Activated CD8-positive, alpha-beta T cell treated with anti-CD3 and anti-CD28 coated beads for 36 hours (primary cell): Measurements from ENCODE around the gene SLC35C1. TPM values are rescaled to one million over a fixed set of nuclear protein-coding genes. Genes with fewer than 3 reads are reported as not detected.

Source experiments
- ATAC-seq: fragments of 200-7000 bp; cut with Tn5 transposase; one replicate; pipeline ENCODE4 v1.10.0; 2021; ENCODE audit warnings: mild to moderate bottlenecking, moderate library complexity
- CTCF ChIA-PET: fragments of 350-600 bp; sonication (Branson Sonifier 250); formaldehyde crosslinking; loops from one replicate; lab custom pipeline; 2021; ENCODE audit warnings: antibody characterized with exemption; lab: Charles Lee
- POLR2A ChIA-PET: fragments of 350-600 bp; sonication (Branson Sonifier 250); formaldehyde crosslinking; loops from one replicate; lab custom pipeline; 2021; ENCODE audit warnings: antibody characterized with exemption; lab: Charles Lee
- DNase-seq: peaks from one replicate; pipeline ENCODE4 v3.0.0-alpha.2; 2020
- H3K27ac Mint-ChIP-seq: one replicate; pipeline ENCODE4 v1.8.0; 2021; ENCODE audit warnings: mild to moderate bottlenecking, mixed read lengths
- H3K27me3 Mint-ChIP-seq: one replicate; pipeline ENCODE4 v1.8.0; 2021; ENCODE audit warnings: mixed read lengths
- H3K36me3 Mint-ChIP-seq: one replicate; pipeline ENCODE4 v1.8.0; 2021; ENCODE audit warnings: low read depth, mixed read lengths
- H3K4me1 Mint-ChIP-seq: one replicate; pipeline ENCODE4 v1.8.0; 2021; ENCODE audit warnings: low read depth, mixed read lengths
- H3K4me3 Mint-ChIP-seq: one replicate; pipeline ENCODE4 v1.8.0; 2021; ENCODE audit warnings: mild to moderate bottlenecking, moderate library complexity, mixed read lengths
- H3K9me3 Mint-ChIP-seq: one replicate; pipeline ENCODE4 v1.8.0; 2021; ENCODE audit warnings: mixed read lengths
- CTCF ChIP-seq: fragments of 200-600 bp; IDR thresholded peaks from one replicate; pipeline ENCODE4 v1.8.0; 2022; ENCODE audit warnings: antibody characterized with exemption, mild to moderate bottlenecking
- intact Hi-C: fragments of 100-400 bp; cut with micrococcal nuclease; formaldehyde crosslinking; loops from one replicate; pipeline ENCODE4 v1.10.0; 2022
- total RNA-seq, 2 experiments: library from RNA; stranded (reverse); gene quantifications; one replicate each; pipeline ENCODE4 v1.2.3, GENCODE V29; 2021

Gene SLC35C1
- total RNA-seq, 2 experiments from 2014 or later: 9.3 to 9.4 TPM

DNA sequence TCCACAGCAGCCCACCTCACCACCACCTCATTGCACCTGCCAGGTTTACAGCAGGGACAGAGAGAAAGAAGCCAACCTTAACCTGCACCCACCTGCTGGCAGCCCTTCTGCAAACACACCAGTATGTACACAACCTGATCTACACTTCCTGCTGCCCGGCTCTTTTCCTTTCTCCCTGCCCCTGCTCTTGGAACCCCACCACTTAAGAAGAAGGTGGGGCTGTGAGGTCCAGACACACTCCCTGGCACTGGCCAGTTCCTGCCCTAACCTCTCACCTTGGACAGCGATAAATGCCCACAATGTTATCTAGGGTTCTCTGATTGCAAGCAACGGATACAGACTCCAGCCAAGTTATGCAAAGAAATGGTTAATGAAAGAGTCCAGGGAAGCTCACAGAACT lies 10.8 kb upstream of the SLC35C1 start:
- POLR2A ChIA-PET: no interaction called here
- TF ChIP-seq CTCF: no peak
- Mint-ChIP-seq H3K36me3 (no peaks in the 10 kb centered on the region), H3K9me3 (no peaks in the 10 kb centered on the region), H3K4me1 (no peaks in the 10 kb centered on the region), H3K27ac (no peak overlapping the region), H3K4me3 (no peak overlapping the region), H3K27me3 (peaks cover 8% of the 10 kb centered on the region)
- CTCF ChIA-PET: interaction anchor here (2.3 kb wide), 1 partner anchor 23 kb away, joined by 11 read pairs; no protein-coding TSS in a partner anchor
- no peak for ATAC-seq
- intact Hi-C loops: no loop called here
- DNase-seq: no peak

DNA sequence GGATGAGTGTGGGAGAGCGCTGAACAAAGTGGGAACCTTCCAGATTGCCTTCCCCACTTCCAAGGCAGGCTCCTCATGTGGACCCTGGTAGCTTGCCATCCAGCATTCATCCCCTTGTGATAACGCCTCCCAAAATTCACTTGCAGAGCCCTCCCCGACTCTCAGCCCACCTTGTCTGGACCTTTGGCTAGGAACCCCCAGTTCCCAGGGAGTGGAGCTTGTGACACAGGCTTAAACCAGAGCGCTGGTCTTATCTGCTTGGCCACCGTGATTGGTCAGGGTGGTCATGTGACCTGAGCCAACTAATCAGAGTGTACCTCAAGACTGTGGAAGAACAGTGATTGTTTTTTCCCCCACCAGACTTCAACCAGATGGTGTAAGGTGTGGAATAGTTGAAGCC lies 9.6 kb upstream of the SLC35C1 start:
- POLR2A ChIA-PET: no interaction called here
- ATAC-seq: peak; percentile 30

DNA sequence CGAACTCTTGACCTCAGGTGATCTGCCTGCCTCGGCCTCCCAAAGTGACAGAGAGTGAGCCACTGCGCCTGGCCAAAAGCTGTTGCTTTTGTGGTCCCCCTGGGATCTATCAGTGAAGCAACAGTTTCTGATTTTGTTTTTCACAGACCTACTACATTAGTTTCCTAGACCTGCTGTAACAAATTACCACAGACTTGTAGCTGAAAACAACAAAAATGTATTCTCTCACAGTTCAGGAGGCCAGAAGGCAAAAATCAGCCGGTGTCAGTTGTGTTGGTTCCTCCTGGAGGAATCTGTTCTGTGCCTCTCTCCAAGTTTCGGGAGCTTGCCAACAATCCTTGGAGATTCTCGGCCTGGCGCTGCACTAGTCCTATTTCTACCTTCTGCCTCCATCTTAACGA lies 8.5 kb upstream of the SLC35C1 start:
- no peak for ATAC-seq
- Mint-ChIP-seq H3K4me1 (no peaks in the 10 kb centered on the region), H3K9me3 (no peaks in the 10 kb centered on the region), H3K36me3 (no peaks in the 10 kb centered on the region), H3K4me3 (no peak overlapping the region), H3K27ac (no peak overlapping the region), H3K27me3 (peaks cover 6% of the 10 kb centered on the region)
- ChIA-PET CTCF (interaction anchor here (2.3 kb wide), 1 partner anchor 25 kb away, joined by 11 read pairs; no protein-coding TSS in a partner anchor), POLR2A (interaction anchor here (1.1 kb wide), 1 partner anchor 8 kb away, joined by 4 read pairs; the partner anchor contains the start of gene SLC35C1)
- TF ChIP-seq CTCF: no peak
- no peak for DNase-seq
- intact Hi-C loops: no loop called here

More for the DNA sequence above, 9.6 kb upstream of the SLC35C1 start:
- H3K4me1 Mint-ChIP-seq: no peaks in the 10 kb centered on the region
- H3K9me3 Mint-ChIP-seq: no peaks in the 10 kb centered on the region
- peaks cover 6% of the 10 kb centered on the region for H3K27me3 Mint-ChIP-seq
- no peak overlapping the region for H3K27ac Mint-ChIP-seq
- TF ChIP-seq CTCF: no peak
- H3K4me3 Mint-ChIP-seq: no peak overlapping the region
- CTCF ChIA-PET: interaction anchor here (0.9 to 2.3 kb wide), 3 partner anchors 24 to 141 kb away, joined by 3 to 11 read pairs (median 3); no protein-coding TSS in a partner anchor
- DNase-seq: no peak
- intact Hi-C loops: no loop called here
- no peaks in the 10 kb centered on the region for H3K36me3 Mint-ChIP-seq

DNA sequence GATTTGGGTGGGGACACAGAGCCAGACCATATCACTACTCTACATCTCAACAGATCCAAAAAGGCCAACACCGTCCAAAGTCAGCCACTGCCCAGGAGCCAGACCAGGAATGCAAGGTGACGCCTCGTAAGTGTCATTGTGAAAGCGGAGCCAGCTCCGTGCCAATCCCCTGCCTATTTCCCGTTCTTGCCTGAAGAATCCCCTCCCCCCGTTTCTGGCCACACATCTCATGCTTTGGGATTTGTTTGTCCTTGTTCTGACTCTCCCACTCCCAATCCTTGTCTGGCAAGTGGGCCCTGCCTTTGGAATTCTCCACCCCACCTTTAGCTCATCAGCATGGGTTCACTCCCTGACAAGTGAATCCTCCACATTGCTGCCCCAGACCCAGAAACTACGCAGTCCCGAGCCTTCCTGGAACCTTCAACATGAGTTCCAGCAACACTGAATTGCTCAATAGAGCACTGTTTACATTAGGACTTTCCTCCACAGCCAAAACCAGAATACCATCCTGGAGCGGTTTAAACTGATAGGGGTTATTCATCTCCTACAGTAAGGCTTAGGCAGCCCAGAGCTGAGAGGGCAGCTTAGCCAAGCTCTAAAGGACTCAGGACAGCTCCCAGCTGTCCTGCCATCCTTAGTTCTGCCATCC lies 6.0 kb upstream of the SLC35C1 start:
- ATAC-seq (no peak), DNase-seq (no peak)
- no peak for TF ChIP-seq CTCF
- Mint-ChIP-seq H3K36me3 (no peaks in the 10 kb centered on the region), H3K4me1 (peaks cover 2% of the 10 kb centered on the region), H3K27me3 (no peaks in the 10 kb centered on the region), H3K9me3 (no peaks in the 10 kb centered on the region), H3K27ac (no peak overlapping the region), H3K4me3 (no peak overlapping the region)
- intact Hi-C loops: no loop called here
- ChIA-PET POLR2A (interaction anchor here (1.1 kb wide), 1 partner anchor 14 kb away, joined by 3 read pairs; no protein-coding TSS in a partner anchor), CTCF (interaction anchor here (1.6 kb wide), 1 partner anchor 27 kb away, joined by 15 read pairs; no protein-coding TSS in a partner anchor)

GRCh38 chr11:45799562-45799961 lies 5.4 kb upstream of the SLC35C1 start:
- DNase-seq (no peak), ATAC-seq (no peak)
- H3K4me3 Mint-ChIP-seq: no peak overlapping the region
- intact Hi-C loops: no loop called here
- H3K27me3 Mint-ChIP-seq: no peaks in the 10 kb centered on the region
- H3K4me1 Mint-ChIP-seq: peaks cover 2% of the 10 kb centered on the region
- no peak overlapping the region for H3K27ac Mint-ChIP-seq
- CTCF ChIA-PET: interaction anchor here (1.6 kb wide), 1 partner anchor 28 kb away, joined by 15 read pairs; no protein-coding TSS in a partner anchor
- TF ChIP-seq CTCF: no peak
- POLR2A ChIA-PET: interaction anchor here (1.1 kb wide), 1 partner anchor 13 kb away, joined by 3 read pairs; no protein-coding TSS in a partner anchor
- H3K9me3 Mint-ChIP-seq: no peaks in the 10 kb centered on the region
- H3K36me3 Mint-ChIP-seq: no peaks in the 10 kb centered on the region
